ENCODE results near the gene IFT52.
"Not testable (repeated sequence)": the region's sequence is repeated elsewhere in the genome, so short reads cannot be mapped to it uniquely, and the experiment has no call there.

The IFT52 gene

GRCh38 chr20:43569282-43569681, 21.5 kb upstream of the IFT52 start:
- DNase-seq: no peak

- DNase-seq: no peak
Measured at GRCh38 chr20:43570496-43570895, 20.2 kb upstream of the IFT52 start.

- no peak for DNase-seq
Measured at GRCh38 chr20:43571310-43571709, 19.4 kb upstream of the IFT52 start.

GRCh38 chr20:43571771-43572170, 19.0 kb upstream of the IFT52 start:
- no peak for DNase-seq

- no peak for DNase-seq
Measured at GRCh38 chr20:43572891-43573290, 17.8 kb upstream of the IFT52 start.

DNA sequence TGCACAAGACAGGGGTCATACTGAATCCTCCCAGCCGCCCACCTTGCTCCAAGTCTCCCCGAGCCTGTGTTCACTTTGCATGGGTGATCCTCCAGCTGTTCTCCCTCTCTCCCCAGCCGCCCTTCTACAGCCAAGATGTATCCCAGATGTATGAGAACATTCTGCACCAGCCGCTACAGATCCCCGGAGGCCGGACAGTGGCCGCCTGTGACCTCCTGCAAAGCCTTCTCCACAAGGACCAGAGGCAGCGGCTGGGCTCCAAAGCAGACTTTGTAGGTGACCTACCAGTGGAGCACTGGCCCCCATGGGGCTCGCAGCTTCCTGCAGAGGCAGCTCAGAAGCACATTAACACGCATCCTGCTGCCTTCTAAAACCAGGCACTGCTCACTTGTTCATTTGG, 14.6 kb upstream of the IFT52 start:
- DNase-seq: no peak

GRCh38 chr20:43579861-43580793, 10.6 kb upstream of the IFT52 start:
- no peak for DNase-seq

DNA sequence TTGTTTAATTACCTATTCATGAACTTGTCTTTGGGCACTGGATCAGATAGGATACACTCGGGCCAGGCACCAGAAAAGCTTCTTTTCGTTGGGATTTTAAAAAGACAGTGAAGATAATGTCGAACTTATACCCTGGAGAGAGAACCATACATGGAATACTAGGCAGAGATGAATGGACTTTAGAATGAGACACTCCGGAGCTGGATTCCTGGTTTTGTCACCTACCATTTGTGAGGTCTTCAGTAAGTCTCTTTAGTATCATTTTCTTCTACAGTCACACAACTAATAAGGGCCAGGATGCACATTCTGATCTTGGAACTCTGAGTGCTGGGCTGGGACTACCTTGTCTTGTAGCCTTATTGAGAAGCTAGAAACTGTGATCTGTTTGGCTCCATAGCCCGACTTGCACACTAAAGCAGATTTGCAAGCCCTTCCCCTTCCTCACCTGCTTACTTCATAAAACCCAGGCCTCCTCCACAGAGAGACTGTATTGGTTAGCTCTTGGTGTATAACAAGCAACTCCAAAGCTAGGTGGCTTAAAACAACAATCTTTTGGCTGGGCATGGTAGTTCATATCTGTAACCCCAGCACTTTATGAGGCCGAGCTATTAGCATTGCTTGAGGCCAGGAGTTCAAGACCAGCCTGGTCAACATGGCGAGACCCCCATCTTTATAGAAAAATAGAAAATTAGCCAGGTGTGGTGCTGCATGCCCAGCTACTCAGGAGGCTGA, 7.4 kb upstream of the IFT52 start:
- DNase-seq: no peak

DNA sequence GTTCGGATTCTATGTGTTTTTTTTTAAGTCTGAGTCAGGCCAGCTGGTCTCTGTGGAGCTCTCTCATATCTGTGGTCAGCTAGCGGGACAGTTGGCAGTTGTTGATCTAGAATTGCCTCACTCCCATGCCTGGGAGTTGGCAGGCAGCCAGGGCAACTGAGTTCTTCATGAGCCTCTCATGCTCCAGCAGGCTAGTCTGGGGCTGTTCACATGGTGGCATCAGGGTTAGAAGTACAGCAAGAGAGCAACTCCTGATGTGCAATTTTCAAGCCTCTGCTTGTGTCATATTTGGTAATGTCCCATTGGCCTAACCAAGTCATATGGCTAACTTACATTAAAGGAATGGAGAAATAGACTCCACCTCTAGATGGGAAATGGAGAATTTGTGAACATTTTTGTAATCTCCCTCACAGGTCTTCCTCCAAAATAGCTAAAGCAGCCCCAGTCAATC, 6.7 kb upstream of the IFT52 start:
- no peak for DNase-seq

DNA sequence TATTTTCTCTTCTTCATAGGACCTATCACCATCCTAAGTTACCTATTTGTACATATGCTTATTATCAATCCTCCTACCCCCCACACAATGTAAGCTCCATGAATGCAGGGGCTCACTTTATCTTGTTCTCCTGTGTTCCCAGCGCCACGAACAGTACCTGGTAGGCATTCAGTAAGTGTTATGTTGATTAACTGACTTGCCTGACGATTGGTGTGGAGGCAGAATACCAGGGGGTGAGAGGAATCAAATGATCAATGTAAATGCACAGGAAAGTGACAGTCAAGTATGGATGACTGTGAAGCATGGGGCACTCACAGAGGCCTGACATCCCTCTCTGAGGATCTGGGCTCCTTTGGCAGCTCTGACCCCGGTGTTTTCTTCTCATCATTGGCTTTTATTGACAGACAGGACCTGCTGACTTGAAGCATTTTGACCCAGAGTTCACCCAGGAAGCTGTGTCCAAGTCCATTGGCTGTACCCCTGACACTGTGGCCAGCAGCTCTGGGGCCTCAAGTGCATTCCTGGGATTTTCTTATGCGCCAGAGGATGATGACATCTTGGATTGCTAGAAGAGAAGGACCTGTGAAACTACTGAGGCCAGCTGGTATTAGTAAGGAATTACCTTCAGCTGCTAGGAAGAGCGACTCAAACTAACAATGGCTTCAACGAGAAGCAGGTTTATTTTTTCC, 6.1 kb upstream of the IFT52 start:
- DNase-seq: no peak

- DNase-seq: no peak
Measured at GRCh38 chr20:43586641-43587040, 4.1 kb upstream of the IFT52 start.

DNA sequence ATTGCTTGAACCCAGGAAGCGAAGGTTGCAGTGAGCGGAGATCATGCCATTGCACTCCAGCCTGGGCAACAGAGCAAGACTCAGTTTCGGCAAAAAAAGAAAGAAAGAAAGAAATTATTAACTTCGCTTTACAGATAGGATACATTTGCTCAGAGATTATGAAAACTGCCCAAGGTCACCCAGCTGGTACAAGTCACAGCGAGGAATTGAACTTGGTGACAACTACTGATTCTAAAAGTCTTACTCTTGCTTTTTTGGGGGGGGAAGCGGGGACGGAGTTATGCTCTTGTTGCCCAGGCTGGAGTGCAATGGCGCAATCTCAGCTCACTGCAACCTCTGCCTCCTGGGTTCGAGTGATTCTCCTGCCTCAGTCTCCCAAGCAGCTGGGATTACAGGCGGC, 2.2 kb upstream of the IFT52 start:
- DNase-seq: not testable (repeated sequence)

- DNase-seq: no peak
Measured at GRCh38 chr20:43590036-43590391, 723 bp upstream of the IFT52 start.

- DNase-seq: not testable (repeated sequence)
Measured at GRCh38 chr20:43601960-43602359, 11.2 kb downstream of the IFT52 start.

GRCh38 chr20:43603124-43603523, 12.4 kb downstream of the IFT52 start:
- no peak for DNase-seq

DNA sequence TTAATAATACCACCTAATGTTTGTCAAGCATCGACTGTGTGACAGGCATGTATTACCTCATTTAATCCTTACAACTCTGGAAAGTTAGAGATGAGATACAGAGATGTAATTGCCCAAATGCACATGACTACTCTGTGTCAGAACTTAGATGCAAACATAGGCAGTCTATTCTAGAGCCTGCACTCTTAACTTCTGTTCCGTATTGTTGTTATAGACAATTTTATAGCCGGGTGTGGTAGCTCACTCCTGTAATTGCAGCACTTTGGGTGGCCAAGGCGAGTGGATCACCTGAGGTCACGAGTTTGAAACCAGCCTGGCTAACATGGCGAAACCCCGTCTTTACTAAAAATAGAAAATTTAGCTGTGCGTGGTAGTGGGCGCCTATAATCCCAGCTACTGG, 15.0 kb downstream of the IFT52 start:
- no peak for DNase-seq

DNA sequence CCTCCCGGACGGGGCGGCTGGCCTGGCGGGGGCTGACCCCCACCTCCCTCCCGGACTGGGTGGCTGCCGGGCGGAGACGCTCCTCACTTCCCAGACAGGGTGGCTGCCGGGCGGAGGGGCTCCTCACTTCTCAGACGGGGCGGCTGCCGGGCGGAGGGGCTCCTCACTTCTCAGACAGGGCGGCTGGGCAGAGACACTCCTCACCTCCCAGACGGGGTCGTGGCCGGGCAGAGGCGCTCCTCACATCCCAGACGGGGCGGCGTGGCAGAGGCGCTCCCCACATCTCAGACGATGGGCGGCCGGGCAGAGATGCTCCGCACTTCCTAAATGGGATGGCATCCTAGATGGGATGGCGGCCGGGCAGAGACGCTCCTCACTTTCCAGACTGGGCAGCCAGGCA, 16.5 kb downstream of the IFT52 start:
- not testable (repeated sequence) for DNase-seq

- no peak for DNase-seq
Measured at GRCh38 chr20:43631598-43631997, 40.9 kb downstream of the IFT52 start.

DNA sequence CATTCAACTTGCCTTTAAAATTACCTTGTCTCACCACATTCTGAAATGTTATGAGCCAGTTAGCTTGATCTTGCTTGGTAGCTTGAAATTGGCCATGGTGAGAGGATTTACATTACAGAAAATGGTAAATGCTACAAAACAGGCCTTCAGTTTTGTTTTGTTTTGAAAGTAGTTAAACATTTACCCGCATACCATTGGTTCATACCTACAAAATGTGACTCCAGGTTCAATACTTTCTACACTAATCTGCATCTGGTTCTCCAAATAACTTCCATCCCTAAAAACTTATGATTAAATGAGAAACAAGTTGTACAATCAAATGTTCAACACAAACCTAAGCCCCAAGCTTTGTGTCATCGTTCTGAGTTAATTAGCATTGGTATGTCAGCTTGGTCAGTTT, 45.7 kb downstream of the IFT52 start:
- no peak for DNase-seq

GRCh38 chr20:43642548-43642947, 51.8 kb downstream of the IFT52 start:
- DNase-seq: no peak

- DNase-seq: no peak
Measured at GRCh38 chr20:43650997-43651525, 60.3 kb downstream of the IFT52 start.

DNA sequence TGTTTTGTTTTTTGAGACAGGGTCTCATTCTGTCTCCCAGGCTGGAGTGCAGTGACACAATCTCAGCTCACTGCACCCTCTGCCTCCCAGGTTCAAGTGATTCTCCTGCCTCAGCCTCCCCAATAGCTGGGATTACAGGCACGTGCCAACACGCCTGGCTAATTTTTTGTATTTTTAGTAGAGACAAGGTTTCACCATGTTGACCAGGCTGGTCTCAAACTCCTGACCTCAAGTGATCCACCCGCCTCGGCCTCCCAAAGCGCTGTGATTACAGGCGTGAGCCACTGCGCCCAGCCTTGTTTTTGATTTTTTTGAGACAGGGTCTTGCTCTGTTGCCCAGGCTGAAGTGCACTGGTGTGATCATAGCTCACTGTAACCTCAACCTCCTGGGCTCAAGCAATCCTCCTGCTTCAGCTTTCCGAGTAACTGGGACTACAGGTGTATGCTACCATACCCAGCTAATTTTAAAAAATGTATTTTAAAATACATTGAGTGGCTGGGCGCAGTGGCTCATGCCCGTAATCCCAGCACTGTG, 61.0 kb downstream of the IFT52 start:
- DNase-seq: not testable (repeated sequence)

- no peak for DNase-seq
Measured at GRCh38 chr20:43653966-43654365, 63.2 kb downstream of the IFT52 start.
